ENCODE results near the gene FER1L5. TPM values are rescaled to one million over a fixed set of nuclear protein-coding genes. Genes with fewer than 3 reads are reported as not detected.

FER1L5 gene
- total and polyA plus RNA-seq, 2 donors (not counting 1 experiment from before 2014, with no cell fraction given), result 0.24 to 0.50 TPM

- Histone ChIP-seq H3K4me2 (ENCODE audit: extremely low read depth, insufficient read depth, low read length) (no peak overlapping the region), H3K79me2 (ENCODE audit: control insufficient read depth, insufficient read depth, low read length) (no peaks in the 10 kb centered on the region), H3K4me1 (ENCODE audit: control insufficient read depth, extremely low read depth, insufficient read depth, low read length) (no peaks in the 10 kb centered on the region), H2AFZ (ENCODE audit: low read length) (no peak overlapping the region), H3K9me3 (ENCODE audit: control insufficient read depth, insufficient read depth, low read depth, low read length) (no peaks in the 10 kb centered on the region), H3K4me3 (replicated peaks in 1 of 4; ENCODE audit: control extremely low read depth in 1 of 4, insufficient read depth in 1 of 4, low read depth in 3 of 4, low read length in 4 of 4) (no peak overlapping the region), H3K36me3 (ENCODE audit: control insufficient read depth, insufficient read depth, low read length) (no peaks in the 10 kb centered on the region), H4K20me1 (ENCODE audit: control insufficient read depth, extremely low read depth, insufficient read depth, low read length) (no peaks in the 10 kb centered on the region), H3K27me3 (ENCODE audit: control insufficient read depth, insufficient read depth, low read length) (peaks cover 2% of the 10 kb centered on the region), H3K27ac (ENCODE audit: insufficient read depth, low read length) (no peak overlapping the region), H3K9ac (ENCODE audit: insufficient read depth, low read length) (no peak overlapping the region)
- no peak for DNase-seq (ENCODE audit: low read depth in 2 of 2)
- TF ChIP-seq CTCF (conservative IDR thresholded peaks at IDR 0.05 in 1 of 2, IDR thresholded peaks at IDR 0.05 in 1 of 2; ENCODE audit: low read depth in 1 of 2, low read length in 2 of 2) (no peak), EZH2 (IDR thresholded peaks at IDR 0.05; ENCODE audit: low read length, missing control alignments) (no peak)
These were observed 26.2 kb downstream of the FER1L5 start for GRCh38 chr2:96668771-96669170.

- Histone ChIP-seq H3K4me1 (ENCODE audit: control insufficient read depth, extremely low read depth, insufficient read depth, low read length) (no peaks in the 10 kb centered on the region), H3K4me3 (replicated peaks in 1 of 4; ENCODE audit: control extremely low read depth in 1 of 4, insufficient read depth in 1 of 4, low read depth in 3 of 4, low read length in 4 of 4) (no peak overlapping the region), H3K9ac (ENCODE audit: insufficient read depth, low read length) (no peak overlapping the region), H3K27ac (ENCODE audit: insufficient read depth, low read length) (no peak overlapping the region), H3K36me3 (ENCODE audit: control insufficient read depth, insufficient read depth, low read length) (no peaks in the 10 kb centered on the region), H3K9me3 (ENCODE audit: control insufficient read depth, insufficient read depth, low read depth, low read length) (no peaks in the 10 kb centered on the region), H3K79me2 (ENCODE audit: control insufficient read depth, insufficient read depth, low read length) (no peaks in the 10 kb centered on the region), H2AFZ (ENCODE audit: low read length) (no peak overlapping the region), H3K27me3 (ENCODE audit: control insufficient read depth, insufficient read depth, low read length) (peaks cover 2% of the 10 kb centered on the region), H4K20me1 (ENCODE audit: control insufficient read depth, extremely low read depth, insufficient read depth, low read length) (no peaks in the 10 kb centered on the region), H3K4me2 (ENCODE audit: extremely low read depth, insufficient read depth, low read length) (no peak overlapping the region)
- TF ChIP-seq EZH2 (IDR thresholded peaks at IDR 0.05; ENCODE audit: low read length, missing control alignments) (no peak), CTCF (conservative IDR thresholded peaks at IDR 0.05 in 1 of 2, IDR thresholded peaks at IDR 0.05 in 1 of 2; ENCODE audit: low read depth in 1 of 2, low read length in 2 of 2) (no peak)
- no peak for DNase-seq (ENCODE audit: low read depth in 2 of 2)
These were observed 27.1 kb downstream of the FER1L5 start for GRCh38 chr2:96669539-96670215.

- H3K79me2 ChIP-seq (ENCODE audit: control insufficient read depth, insufficient read depth, low read length), result no peaks in the 10 kb centered on the region
- no peak overlapping the region for H2AFZ ChIP-seq (ENCODE audit: low read length)
- DNase-seq (ENCODE audit: low read depth in 2 of 2), result peak in 1 of 2 donors; percentile 5
- H3K4me1 ChIP-seq (ENCODE audit: control insufficient read depth, extremely low read depth, insufficient read depth, low read length), result no peaks in the 10 kb centered on the region
- H3K36me3 ChIP-seq (ENCODE audit: control insufficient read depth, insufficient read depth, low read length), result no peaks in the 10 kb centered on the region
- H4K20me1 ChIP-seq (ENCODE audit: control insufficient read depth, extremely low read depth, insufficient read depth, low read length), result no peaks in the 10 kb centered on the region
- no peak overlapping the region for H3K4me2 ChIP-seq (ENCODE audit: extremely low read depth, insufficient read depth, low read length)
- H3K27ac ChIP-seq (ENCODE audit: insufficient read depth, low read length), result no peak overlapping the region
- H3K9me3 ChIP-seq (ENCODE audit: control insufficient read depth, insufficient read depth, low read depth, low read length), result no peaks in the 10 kb centered on the region
- no peak for TF ChIP-seq EZH2 (IDR thresholded peaks at IDR 0.05; ENCODE audit: low read length, missing control alignments)
- TF ChIP-seq CTCF (conservative IDR thresholded peaks at IDR 0.05 in 1 of 2, IDR thresholded peaks at IDR 0.05 in 1 of 2; ENCODE audit: low read depth in 1 of 2, low read length in 2 of 2), result no peak
- no peak overlapping the region for H3K9ac ChIP-seq (ENCODE audit: insufficient read depth, low read length)
- peaks cover 7% of the 10 kb centered on the region for H3K27me3 ChIP-seq (ENCODE audit: control insufficient read depth, insufficient read depth, low read length)
- no peak overlapping the region for H3K4me3 ChIP-seq (replicated peaks in 1 of 4; ENCODE audit: control extremely low read depth in 1 of 4, insufficient read depth in 1 of 4, low read depth in 3 of 4, low read length in 4 of 4)
These were observed 37.3 kb downstream of the FER1L5 start for GRCh38 chr2:96679848-96680247.

Data from fibroblast of lung (primary cell).